GM21786 (cell line): Measurements from ENCODE around the gene DDX50.
"Not testable (repeated sequence)": the region's sequence is repeated elsewhere in the genome, so short reads cannot be mapped to it uniquely, and the experiment has no call there.

Experiments
- ATAC-seq: cut with Tn5 transposase; IDR thresholded peaks from one replicate; pipeline ENCODE4 v1.9.1; 2021; ENCODE audit not compliant: unreplicated experiment

The DDX50 gene

GRCh38 chr10:68901105-68901927 lies at the start of gene DDX50:
DDX50 (plus strand) TSS chr10:68901315; CDS start chr10:68901385, 70 bp downstream.
- peak; percentile 98 for ATAC-seq

GRCh38 chr10:68856352-68856751 lies 44.8 kb upstream of the DDX50 start:
- ATAC-seq, result no peak

- no peak for ATAC-seq
These were observed 44.1 kb upstream of the DDX50 start for GRCh38 chr10:68857005-68857404.

GRCh38 chr10:68861253-68861652 lies 39.9 kb upstream of the DDX50 start:
- no peak for ATAC-seq

- no peak for ATAC-seq
These were observed 36.5 kb upstream of the DDX50 start for GRCh38 chr10:68864611-68865010.

- ATAC-seq, result not testable (repeated sequence)
These were observed 32.9 kb upstream of the DDX50 start for GRCh38 chr10:68868173-68868572.

GRCh38 chr10:68869623-68870022 lies 31.5 kb upstream of the DDX50 start:
- ATAC-seq, result no peak

- ATAC-seq, result no peak
These were observed 31.1 kb upstream of the DDX50 start for GRCh38 chr10:68870061-68870460.

GRCh38 chr10:68870545-68871104 lies 30.5 kb upstream of the DDX50 start:
- no peak for ATAC-seq

GRCh38 chr10:68871105-68871711 lies 29.9 kb upstream of the DDX50 start:
- ATAC-seq, result no peak

GRCh38 chr10:68871731-68872342 lies 29.3 kb upstream of the DDX50 start:
- ATAC-seq, result no peak

GRCh38 chr10:68876246-68877138 lies 24.6 kb upstream of the DDX50 start:
- ATAC-seq, result no peak

- no peak for ATAC-seq
These were observed 23.5 kb upstream of the DDX50 start for GRCh38 chr10:68877482-68878110.

GRCh38 chr10:68878496-68878895 lies 22.6 kb upstream of the DDX50 start:
- ATAC-seq, result no peak

- ATAC-seq, result no peak
These were observed 21.5 kb upstream of the DDX50 start for GRCh38 chr10:68879628-68880027.

- ATAC-seq, result no peak
These were observed 20.9 kb upstream of the DDX50 start for GRCh38 chr10:68880181-68880580.

- no peak for ATAC-seq
These were observed 6.1 kb upstream of the DDX50 start for GRCh38 chr10:68895041-68895440.

GRCh38 chr10:68897336-68897741 lies 3.8 kb upstream of the DDX50 start:
- no peak for ATAC-seq

- ATAC-seq, result no peak
These were observed 1.8 kb upstream of the DDX50 start for GRCh38 chr10:68899186-68899745.
